ENCODE results near the gene CABLES1.

CABLES1 gene

GRCh38 chr18:23194997-23195957 lies 60.0 kb downstream of the CABLES1 start:
- no peak overlapping the region for H3K4me3 Mint-ChIP-seq
- H3K27me3 Mint-ChIP-seq: peaks cover 7% of the 10 kb centered on the region
- H3K4me1 Mint-ChIP-seq: peaks cover 2% of the 10 kb centered on the region
- H3K36me3 Mint-ChIP-seq: no peaks in the 10 kb centered on the region
- DNase-seq (ENCODE audit: low spot score in 2 of 2) (no peak), ATAC-seq (ENCODE audit: low read depth) (no peak)
- H3K9me3 Mint-ChIP-seq: no peaks in the 10 kb centered on the region
- H3K27ac Mint-ChIP-seq: no peak overlapping the region

GRCh38 chr18:23196119-23197007 lies 61.1 kb downstream of the CABLES1 start:
- Mint-ChIP-seq H3K36me3 (no peaks in the 10 kb centered on the region), H3K27me3 (peaks cover 12% of the 10 kb centered on the region), H3K9me3 (no peaks in the 10 kb centered on the region), H3K4me1 (peaks cover 2% of the 10 kb centered on the region), H3K4me3 (no peak overlapping the region), H3K27ac (no peak overlapping the region)
- DNase-seq (ENCODE audit: low spot score in 2 of 2) (no peak), ATAC-seq (ENCODE audit: low read depth) (no peak)

GRCh38 chr18:23198217-23198845 lies 63.0 kb downstream of the CABLES1 start:
- H3K4me1 Mint-ChIP-seq: peaks cover 2% of the 10 kb centered on the region
- peaks cover 2% of the 10 kb centered on the region for H3K36me3 Mint-ChIP-seq
- H3K27me3 Mint-ChIP-seq: peaks cover 24% of the 10 kb centered on the region
- H3K27ac Mint-ChIP-seq: no peak overlapping the region
- ATAC-seq (ENCODE audit: low read depth): no peak
- H3K9me3 Mint-ChIP-seq: no peaks in the 10 kb centered on the region
- H3K4me3 Mint-ChIP-seq: no peak overlapping the region
- DNase-seq (ENCODE audit: low spot score in 2 of 2): no peak

- Mint-ChIP-seq H3K4me3 (no peak overlapping the region), H3K27me3 (peaks cover 24% of the 10 kb centered on the region), H3K4me1 (peaks cover 2% of the 10 kb centered on the region), H3K27ac (no peak overlapping the region), H3K9me3 (peaks cover 3% of the 10 kb centered on the region), H3K36me3 (peaks cover 2% of the 10 kb centered on the region)
- no peak for ATAC-seq (ENCODE audit: low read depth)
- DNase-seq (ENCODE audit: low spot score in 2 of 2): no peak
Measured at GRCh38 chr18:23200756-23201155, 65.5 kb downstream of the CABLES1 start.

- Mint-ChIP-seq H3K4me1 (peaks cover 2% of the 10 kb centered on the region), H3K27ac (no peak overlapping the region), H3K36me3 (peaks cover 2% of the 10 kb centered on the region), H3K9me3 (peaks cover 3% of the 10 kb centered on the region), H3K27me3 (peaks cover 24% of the 10 kb centered on the region), H3K4me3 (no peak overlapping the region)
- no peak for ATAC-seq (ENCODE audit: low read depth)
- DNase-seq (ENCODE audit: low spot score in 2 of 2): no peak
Measured at GRCh38 chr18:23201741-23202140, 66.5 kb downstream of the CABLES1 start.

GRCh38 chr18:23203891-23204432 lies 68.7 kb downstream of the CABLES1 start:
- DNase-seq (ENCODE audit: low spot score in 2 of 2): no peak
- Mint-ChIP-seq H3K4me3 (no peak overlapping the region), H3K36me3 (peaks cover 2% of the 10 kb centered on the region), H3K4me1 (peaks cover 2% of the 10 kb centered on the region), H3K27ac (no peak overlapping the region), H3K9me3 (peaks cover 7% of the 10 kb centered on the region), H3K27me3 (peaks cover 25% of the 10 kb centered on the region)
- no peak for ATAC-seq (ENCODE audit: low read depth)

GRCh38 chr18:23204589-23205235 lies 69.4 kb downstream of the CABLES1 start:
- DNase-seq (ENCODE audit: low spot score in 2 of 2): no peak
- Mint-ChIP-seq H3K27ac (no peak overlapping the region), H3K4me1 (peaks cover 2% of the 10 kb centered on the region), H3K36me3 (peaks cover 2% of the 10 kb centered on the region), H3K27me3 (peaks cover 26% of the 10 kb centered on the region), H3K9me3 (peaks cover 8% of the 10 kb centered on the region), H3K4me3 (no peak overlapping the region)
- ATAC-seq (ENCODE audit: low read depth): no peak

- Mint-ChIP-seq H3K27ac (no peak overlapping the region), H3K27me3 (peaks cover 27% of the 10 kb centered on the region), H3K9me3 (peaks cover 8% of the 10 kb centered on the region), H3K4me1 (peaks cover 2% of the 10 kb centered on the region), H3K4me3 (no peak overlapping the region), H3K36me3 (peaks cover 2% of the 10 kb centered on the region)
- DNase-seq (ENCODE audit: low spot score in 2 of 2) (no peak), ATAC-seq (ENCODE audit: low read depth) (no peak)
Measured at GRCh38 chr18:23205980-23206379, 70.7 kb downstream of the CABLES1 start.

GRCh38 chr18:23207191-23207955 lies 72.1 kb downstream of the CABLES1 start:
- Mint-ChIP-seq H3K27me3 (peaks cover 19% of the 10 kb centered on the region), H3K9me3 (peaks cover 8% of the 10 kb centered on the region), H3K4me1 (peaks cover 2% of the 10 kb centered on the region), H3K4me3 (no peak overlapping the region), H3K27ac (no peak overlapping the region), H3K36me3 (peaks cover 2% of the 10 kb centered on the region)
- DNase-seq (ENCODE audit: low spot score in 2 of 2): no peak
- ATAC-seq (ENCODE audit: low read depth): no peak

- ATAC-seq (ENCODE audit: low read depth) (no peak), DNase-seq (ENCODE audit: low spot score in 2 of 2) (no peak)
- no peak overlapping the region for H3K27ac Mint-ChIP-seq
- H3K9me3 Mint-ChIP-seq: peaks cover 8% of the 10 kb centered on the region
- H3K36me3 Mint-ChIP-seq: peaks cover 2% of the 10 kb centered on the region
- peaks cover 16% of the 10 kb centered on the region for H3K27me3 Mint-ChIP-seq
- H3K4me3 Mint-ChIP-seq: no peak overlapping the region
- H3K4me1 Mint-ChIP-seq: peaks cover 2% of the 10 kb centered on the region
Measured at GRCh38 chr18:23207994-23208393, 72.7 kb downstream of the CABLES1 start.

GRCh38 chr18:23208600-23208999 lies 73.3 kb downstream of the CABLES1 start:
- Mint-ChIP-seq H3K9me3 (peaks cover 8% of the 10 kb centered on the region), H3K36me3 (no peaks in the 10 kb centered on the region), H3K4me1 (no peaks in the 10 kb centered on the region), H3K4me3 (no peak overlapping the region), H3K27ac (no peak overlapping the region), H3K27me3 (peaks cover 13% of the 10 kb centered on the region)
- no peak for DNase-seq (ENCODE audit: low spot score in 2 of 2)
- ATAC-seq (ENCODE audit: low read depth): no peak

GRCh38 chr18:23209031-23209430 lies 73.7 kb downstream of the CABLES1 start:
- Mint-ChIP-seq H3K27me3 (peaks cover 13% of the 10 kb centered on the region), H3K9me3 (peaks cover 8% of the 10 kb centered on the region), H3K36me3 (no peaks in the 10 kb centered on the region), H3K4me1 (no peaks in the 10 kb centered on the region), H3K4me3 (no peak overlapping the region), H3K27ac (no peak overlapping the region)
- ATAC-seq (ENCODE audit: low read depth) (no peak), DNase-seq (ENCODE audit: low spot score in 2 of 2) (no peak)

GRCh38 chr18:23209796-23210195 lies 74.5 kb downstream of the CABLES1 start:
- ATAC-seq (ENCODE audit: low read depth) (no peak), DNase-seq (ENCODE audit: low spot score in 2 of 2) (no peak)
- H3K4me3 Mint-ChIP-seq: no peak overlapping the region
- peaks cover 14% of the 10 kb centered on the region for H3K27me3 Mint-ChIP-seq
- H3K4me1 Mint-ChIP-seq: no peaks in the 10 kb centered on the region
- peaks cover 6% of the 10 kb centered on the region for H3K9me3 Mint-ChIP-seq
- H3K27ac Mint-ChIP-seq: no peak overlapping the region
- H3K36me3 Mint-ChIP-seq: no peaks in the 10 kb centered on the region
